Caki2 (cell line): ENCODE results near the gene C1orf52. TPM values are rescaled to one million over a fixed set of nuclear protein-coding genes. Genes with fewer than 3 reads are reported as not detected.

Experiments used
- DNase-seq: peaks from one replicate; pipeline ENCODE4 v3.0.0-alpha.2; 2015; ENCODE audit warnings: low read depth
- in situ Hi-C: cut with HindIII; loops from 2 replicates; pipeline ENCODE4 v1.10.0; 2016; ENCODE audit warnings: low sequenced_read_pairs, low pct_unique_long_range_greater_than_20kb, mixed read lengths
- total RNA-seq: library from RNA; depleted of rRNA; stranded (reverse); fragments of >200 nt; shearing (Covaris generic); gene quantifications from 2 replicates; pipeline ENCODE4 v1.2.3, GENCODE V29; 2014; ENCODE audit warnings: low replicate concordance; rRNA removed

Gene C1orf52
- total RNA-seq, 1 experiment from 2014 or later, result 8.0 TPM

DNA sequence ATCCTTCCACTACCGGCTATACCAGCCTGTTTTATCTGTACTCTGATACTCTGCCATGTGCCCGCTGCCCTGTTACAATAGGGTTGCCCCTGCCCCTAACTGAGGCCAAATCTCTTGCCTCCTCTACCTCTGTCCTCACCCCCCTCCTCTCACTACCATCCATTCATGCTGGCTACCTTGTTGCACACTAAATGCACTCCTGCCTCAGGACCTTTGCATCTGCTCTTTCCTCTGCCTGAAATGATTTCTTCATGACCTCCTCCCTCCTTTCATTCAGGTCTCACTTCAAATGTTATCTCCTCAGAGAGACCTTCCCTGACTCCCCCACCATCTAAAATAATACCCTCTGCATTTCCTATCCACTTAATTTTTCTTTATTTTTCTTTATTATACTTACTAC, 51.0 kb downstream of the C1orf52 start:
- in situ Hi-C loops, result no loop called here
- DNase-seq, result no peak

DNA sequence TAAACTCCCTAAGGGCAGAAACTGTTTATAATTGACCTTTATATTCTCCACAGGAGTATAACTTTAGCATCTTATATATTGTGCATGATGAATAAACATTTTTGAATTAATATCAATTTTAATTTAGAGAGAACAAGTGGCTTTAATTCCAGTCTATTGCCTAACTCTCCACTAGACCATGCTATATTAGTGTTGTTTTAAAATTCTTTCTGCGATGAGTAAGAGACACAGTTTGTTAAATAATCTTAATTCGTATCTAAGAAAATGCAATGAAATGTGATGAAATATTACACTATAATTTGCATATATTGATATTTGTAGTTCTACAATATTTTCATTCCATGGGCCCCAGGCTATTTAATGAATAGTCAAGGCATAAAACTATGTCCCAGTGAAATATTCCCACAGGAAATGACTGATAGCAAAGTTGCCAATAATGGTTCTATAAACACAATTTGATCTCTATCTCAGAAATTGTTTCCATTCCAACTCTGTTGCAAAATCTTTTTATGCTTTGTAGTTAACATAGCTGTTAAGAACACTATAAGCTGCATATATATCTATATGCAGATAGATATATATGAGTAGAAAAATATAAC, 55.8 kb downstream of the C1orf52 start:
- no peak for DNase-seq
- in situ Hi-C loops, result no loop called here

DNA sequence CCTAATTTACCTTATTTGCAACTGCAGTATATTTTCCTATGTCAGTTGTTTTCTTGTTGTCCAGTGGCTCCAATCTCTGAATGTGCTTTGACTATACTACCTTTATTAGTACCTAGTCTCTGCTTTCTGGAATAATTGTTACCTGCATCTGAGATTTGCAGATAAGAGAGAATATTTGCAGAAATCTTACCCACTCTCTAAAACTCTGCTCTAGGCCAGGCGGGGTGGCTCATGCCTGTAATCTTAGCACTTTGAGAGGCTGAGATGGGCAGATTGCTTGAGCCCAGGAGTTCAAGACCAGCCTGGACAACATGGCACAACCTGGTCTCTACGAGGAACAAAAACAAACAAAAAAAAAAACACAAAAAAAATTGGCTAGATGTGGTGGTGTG, 56.6 kb downstream of the C1orf52 start:
- no peak for DNase-seq
- in situ Hi-C loops, result no loop called here

DNA sequence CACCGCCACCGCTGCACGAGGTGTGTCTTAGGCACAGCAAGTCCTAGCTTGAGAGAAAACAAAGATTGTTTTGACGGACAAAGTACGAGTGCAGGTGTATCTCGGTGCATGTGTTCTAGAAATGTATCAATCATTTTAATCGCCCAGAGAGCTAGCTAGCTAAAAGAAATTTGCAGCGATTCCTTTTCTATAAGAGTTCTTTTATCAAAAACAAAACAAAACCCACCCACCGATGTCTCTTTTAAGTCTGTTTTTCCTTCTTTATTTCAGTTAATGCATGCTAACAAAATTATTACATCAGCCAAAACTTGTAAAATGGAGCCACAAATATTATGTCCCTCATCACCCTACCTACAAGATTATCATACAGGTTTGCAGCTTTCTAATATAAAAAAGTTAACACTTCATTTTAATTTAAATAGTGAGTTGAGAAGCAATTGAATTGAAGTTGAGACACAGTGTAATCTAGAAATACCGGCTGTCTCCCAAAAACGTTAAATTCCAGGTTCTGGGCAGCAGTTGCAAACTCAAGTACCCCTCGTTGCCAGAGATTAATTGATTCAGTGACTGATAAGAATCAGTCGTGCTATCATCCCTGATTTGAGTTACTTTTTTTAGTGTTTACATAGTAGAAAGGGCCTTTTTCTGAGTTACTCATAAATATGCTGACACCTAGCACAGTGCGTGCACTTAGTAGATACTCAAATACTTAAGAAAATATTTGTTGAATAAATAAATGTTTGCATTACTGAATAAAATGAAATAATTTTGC, 57.2 kb downstream of the C1orf52 start:
- in situ Hi-C loops, result no loop called here
- DNase-seq, result peak; percentile 3

DNA sequence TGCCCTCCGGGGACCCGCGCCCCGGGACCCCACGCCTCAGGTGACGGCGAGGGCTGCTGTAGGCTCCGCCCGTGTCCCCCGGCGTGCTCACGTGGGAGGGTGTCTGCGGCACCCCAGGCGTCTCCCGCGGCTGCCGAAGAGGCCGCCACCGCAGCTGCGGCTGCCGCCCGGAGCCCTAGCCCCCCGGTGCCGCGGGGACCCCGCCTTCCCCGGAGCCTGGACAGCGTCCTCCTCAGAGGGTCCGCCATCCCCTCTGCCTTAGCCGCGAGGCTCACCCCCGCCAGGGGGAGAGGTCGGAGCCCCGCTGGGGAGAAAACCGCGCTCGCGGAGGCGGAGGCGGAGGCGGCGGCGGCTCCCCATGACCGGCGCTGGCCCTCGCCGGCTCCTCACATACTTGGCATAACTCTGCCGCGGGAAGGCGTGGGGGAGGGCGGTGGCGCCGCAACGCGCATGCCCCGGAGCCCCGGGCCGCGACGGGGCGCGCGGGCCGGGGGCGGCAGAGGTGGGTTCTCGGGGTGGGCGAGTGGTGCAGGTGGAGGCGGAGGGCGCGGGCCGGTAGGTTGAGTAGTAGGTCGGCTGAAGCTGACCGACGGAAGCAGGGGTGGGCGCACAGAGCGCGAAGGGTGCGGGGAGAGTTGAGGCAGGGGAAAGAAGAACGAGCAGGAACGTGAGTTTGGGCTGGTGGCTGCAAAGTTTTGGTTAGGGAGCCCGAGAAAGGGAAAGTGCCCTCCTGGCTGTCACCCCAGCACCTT, 57.9 kb downstream of the C1orf52 start:
- peak; percentile 75 for DNase-seq
- in situ Hi-C loops, result no loop called here

DNA sequence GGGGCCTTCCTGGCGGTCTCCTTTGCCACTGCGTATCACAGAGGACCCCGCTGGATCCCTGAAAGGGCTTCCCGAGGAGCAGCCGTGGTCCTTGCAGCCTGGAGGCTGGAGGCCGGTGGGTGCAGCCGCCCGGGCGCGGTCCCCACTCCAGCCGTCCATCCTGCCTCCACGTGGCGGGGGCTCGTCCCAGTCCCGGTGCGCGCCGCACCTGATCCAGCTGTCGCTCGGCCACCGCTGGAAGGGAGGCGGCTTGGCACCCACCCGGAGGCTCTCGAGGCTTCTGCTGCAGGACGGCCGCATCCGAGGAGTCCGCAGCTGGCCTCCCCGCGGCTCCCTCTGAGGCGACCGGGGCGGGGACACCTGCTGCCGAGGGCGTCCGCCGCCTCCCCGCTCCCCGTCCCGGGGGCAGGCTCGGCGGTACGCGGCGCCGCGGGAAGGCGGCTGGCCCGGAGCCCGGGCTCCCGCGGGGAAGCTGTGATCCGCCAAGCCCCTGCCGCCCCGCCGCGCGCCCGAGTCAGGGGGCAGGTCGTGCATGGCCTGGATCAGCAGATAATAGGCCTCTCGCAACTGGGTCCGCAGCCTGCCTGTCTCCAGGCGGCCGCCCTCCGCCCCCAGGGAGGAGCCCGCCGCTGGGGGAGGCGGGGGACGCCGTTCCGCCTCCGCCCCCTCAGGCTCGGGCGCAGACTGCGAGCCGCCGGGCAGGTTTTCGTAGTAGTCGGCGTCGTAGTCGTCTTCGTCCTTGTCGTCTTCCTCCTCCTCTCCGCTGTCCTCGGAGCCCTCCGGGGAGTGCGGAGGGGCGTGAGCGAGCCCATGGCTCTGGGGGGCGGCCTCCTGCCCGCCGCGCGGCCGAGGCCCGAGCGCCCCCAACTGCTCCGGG, 58.8 kb downstream of the C1orf52 start, which contains the start of gene SYDE2:
TSS of gene SYDE2 (minus strand) at position 554 of the 877 bp plus-strand sequence. CDS start at position 534, 20 bp downstream.
- in situ Hi-C loops, result no loop called here
- peak; percentile 86 for DNase-seq

Other genes with a start within 250 kb of the C1orf52 start
- 0.46 and 1.0 TPM in 2 replicates for gene MCOLN3, start 211.2 kb downstream of the C1orf52 start, total RNA-seq
- 1.8 and 2.1 TPM in 2 replicates for gene SYDE2, start 58.6 kb downstream of the C1orf52 start, total RNA-seq
- gene BCL10, start 17.0 kb upstream of the C1orf52 start, total RNA-seq, result 7.4 and 11.3 TPM in 2 replicates
- 11.8 and 16.9 TPM in 2 replicates for gene DDAH1, start 205.5 kb upstream of the C1orf52 start, total RNA-seq